Stimulated activated CD8-positive, alpha-beta memory T cell treated with anti-CD3 and anti-CD28 coated beads, Interleukin-4, amount 100 ng/mL, for 48 hours (primary cell): ENCODE measurements around the gene OR6C74.

Source experiments
- DNase-seq: peaks from one replicate; pipeline ENCODE4 v3.0.0-alpha.2; 2020

The OR6C74 gene

DNA sequence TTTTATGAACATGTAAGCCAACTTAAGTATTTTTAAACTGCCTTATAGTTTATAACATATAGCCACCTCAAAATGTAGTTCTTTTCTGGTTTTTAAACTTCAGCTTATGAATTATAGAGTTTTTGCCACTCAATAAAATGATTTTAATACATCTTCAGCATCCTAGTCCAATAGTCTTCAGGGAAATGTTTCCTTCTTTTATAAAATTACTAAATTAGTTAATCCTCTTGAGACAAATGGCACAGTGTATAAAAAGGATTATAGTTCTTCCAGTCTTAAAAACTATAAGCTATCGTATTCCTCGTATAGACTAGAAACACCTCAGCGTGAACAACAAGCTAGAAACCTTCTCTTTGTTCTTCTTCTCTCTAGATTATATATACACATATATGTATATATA is at the start of gene OR6C74:
Gene OR6C74, plus strand, starts transcription at position 301 of the 400 bp plus-strand sequence. CDS start 2,679 bp downstream, outside the sequence.
- no peak for DNase-seq

DNA sequence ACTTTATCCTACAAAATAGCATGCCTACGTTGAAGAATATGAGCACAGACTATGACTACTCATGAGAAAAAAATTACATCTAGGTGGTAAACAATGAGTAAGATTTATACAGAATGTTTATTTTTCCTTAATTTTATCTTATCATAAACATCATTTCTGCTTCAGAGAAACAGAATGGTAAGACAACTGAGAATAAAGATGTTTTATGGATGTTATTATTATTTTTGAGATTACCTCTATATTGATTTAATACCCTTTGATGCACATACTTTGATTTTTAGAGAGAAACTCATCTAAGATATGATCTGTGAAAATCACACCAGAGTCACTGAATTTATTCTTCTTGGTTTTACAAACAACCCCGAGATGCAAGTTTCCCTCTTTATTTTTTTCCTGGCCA is 23.7 kb upstream of the OR6C74 start, which contains the start of gene OR10A7:
Gene OR10A7, plus strand, starts transcription at position 301 of the 400 bp plus-strand sequence. Its CDS starts 0 bp downstream, at position 301.
- DNase-seq: no peak

DNA sequence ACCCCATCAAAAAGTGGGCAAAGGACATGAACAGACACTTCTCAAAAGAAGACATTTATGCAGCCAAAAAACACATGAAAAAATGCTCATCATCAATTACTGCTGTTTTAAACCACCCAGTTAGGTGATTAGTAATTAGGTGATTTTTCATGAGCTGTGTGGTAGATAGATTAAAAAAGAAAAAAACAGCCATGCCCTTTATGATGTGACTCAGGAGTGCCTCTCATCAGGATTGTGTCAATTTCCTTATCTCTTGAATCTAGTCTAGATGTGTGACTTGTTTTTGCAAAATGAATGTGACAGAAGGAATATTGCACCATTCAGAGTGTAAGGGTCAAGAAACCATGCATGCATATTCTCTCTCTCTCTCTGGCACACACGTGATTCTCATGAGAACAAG is 17.9 kb upstream of the OR6C74 start:
- DNase-seq: no peak

DNA sequence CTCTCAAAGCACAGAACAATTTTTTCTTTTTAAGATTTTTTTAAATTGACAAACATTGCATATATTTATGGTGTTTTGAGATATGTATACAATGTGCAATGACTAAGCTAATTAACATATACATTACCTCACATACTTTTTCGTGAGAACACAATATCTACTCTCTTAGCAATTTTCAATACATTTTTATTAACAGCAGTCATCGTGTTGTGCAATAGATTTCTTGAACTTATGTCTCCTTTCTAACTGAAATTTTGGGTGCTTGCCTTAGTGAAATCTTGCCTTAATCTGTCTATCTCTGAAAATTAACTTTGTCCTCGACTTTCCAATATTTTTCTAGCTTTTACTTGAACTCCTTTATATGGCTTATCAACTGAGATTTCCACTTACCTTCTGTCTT is 16.8 kb upstream of the OR6C74 start:
- DNase-seq: no peak

DNA sequence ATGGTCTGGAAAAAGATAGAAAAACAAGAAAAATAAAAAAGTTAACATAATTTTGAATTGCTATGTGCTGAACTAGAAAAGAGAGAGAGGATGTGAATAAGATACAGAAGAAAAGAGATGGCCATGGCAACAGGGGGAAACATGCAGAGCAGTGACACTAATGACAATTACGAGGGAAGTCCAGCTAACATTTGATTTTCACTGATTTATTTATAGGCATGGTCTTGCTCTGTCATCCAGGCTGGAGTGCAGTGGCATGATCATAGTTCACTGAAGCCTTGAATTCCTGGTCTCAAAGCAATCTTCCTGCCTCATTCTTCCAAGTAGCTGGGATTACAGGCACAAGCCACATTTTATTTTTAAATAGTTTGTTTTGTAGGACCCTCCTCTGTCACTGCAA is 1.8 kb downstream of the OR6C74 start:
- DNase-seq: no peak

DNA sequence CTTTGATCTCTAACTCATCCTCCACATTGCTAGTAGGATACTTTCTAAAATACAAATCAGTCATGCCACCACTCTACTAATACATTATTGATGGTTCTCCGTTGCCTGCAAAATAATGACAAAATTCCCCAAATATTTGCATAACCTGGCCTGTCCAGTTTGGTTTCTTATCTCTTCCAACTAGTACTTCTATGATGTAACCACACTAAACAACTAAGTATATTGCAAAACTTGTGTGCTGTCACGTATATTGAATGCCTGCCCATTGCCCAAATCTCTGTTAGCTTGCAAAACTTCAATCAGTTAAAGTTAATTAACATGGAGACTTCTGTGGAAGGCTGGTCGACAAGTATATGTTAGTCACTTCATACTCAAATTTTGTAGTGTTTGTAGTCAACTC is 6.5 kb downstream of the OR6C74 start:
- DNase-seq: no peak

DNA sequence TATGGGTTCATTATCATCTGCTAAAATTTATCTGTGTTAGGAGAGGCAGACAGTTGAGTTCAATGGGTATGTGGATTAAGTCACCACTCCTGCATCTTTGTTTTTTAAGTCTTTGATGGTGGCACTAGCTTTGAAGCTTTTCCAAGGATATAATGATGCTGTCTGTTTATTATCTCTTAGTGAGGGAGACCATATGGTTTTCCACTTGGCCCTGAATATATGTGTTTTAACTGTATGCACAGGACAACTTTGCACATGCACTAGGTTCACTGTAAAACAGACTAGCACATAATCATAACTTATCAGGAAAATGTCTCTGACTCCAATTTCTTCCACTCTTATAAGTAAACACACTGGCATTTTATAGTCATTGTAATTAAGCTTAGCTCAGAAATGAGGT is 8.9 kb downstream of the OR6C74 start:
- DNase-seq: no peak

DNA sequence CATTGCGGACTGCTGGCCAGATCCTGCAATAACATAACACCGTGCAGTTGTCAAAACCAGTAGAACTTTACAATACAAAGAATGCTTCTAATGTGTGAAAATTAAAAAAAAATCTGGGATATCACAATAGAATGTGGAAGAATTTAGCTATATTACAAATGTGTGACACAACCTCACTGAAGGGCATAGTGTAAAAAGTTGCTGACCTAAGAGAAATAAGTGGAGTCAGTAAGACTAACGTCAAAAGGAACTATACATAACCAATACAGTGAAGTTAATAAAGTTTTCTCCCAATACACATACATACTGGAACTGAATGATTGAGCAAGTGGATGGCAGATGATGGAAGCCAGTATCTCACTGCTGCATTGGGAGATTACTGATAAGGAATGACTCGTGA is 12.4 kb downstream of the OR6C74 start:
- DNase-seq: no peak

DNA sequence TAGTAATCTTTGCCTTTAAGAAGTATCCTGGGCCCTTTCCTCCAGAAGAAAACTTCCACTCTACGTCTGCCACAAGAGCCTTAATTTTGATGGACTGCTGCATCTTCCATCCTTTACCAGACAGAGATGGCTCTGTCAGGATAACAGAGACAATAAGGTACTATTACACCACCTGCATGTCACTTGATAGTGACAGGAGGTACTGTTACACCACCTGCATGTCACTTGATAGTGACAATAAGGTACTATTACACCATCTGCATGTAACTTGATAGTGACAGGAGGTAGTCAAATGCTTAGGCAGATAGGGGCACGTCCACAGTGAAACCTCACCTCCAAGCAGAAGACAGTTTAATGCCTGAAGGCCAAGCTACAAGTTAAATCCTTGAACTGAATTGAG is 13.9 kb downstream of the OR6C74 start:
- no peak for DNase-seq

DNA sequence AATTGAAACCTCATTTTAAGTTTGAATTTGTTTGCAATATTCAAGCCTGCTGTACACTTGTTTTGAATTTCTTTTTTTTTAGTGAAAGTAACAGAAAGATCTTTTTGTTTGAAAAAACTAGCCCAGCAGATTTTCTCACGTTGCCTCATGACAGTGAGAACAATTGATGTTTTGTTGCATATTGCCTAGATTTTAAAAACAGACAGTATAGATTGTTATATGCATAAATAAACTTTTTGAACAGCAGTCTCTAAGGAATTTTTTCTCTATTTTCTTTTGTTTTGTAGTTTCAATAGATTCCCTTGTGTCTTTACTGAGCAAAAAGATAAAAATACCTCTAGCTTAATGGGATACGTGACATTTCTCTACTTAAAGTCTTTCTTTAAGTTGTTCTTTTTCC is 36.6 kb downstream of the OR6C74 start:
- DNase-seq: no peak

DNA sequence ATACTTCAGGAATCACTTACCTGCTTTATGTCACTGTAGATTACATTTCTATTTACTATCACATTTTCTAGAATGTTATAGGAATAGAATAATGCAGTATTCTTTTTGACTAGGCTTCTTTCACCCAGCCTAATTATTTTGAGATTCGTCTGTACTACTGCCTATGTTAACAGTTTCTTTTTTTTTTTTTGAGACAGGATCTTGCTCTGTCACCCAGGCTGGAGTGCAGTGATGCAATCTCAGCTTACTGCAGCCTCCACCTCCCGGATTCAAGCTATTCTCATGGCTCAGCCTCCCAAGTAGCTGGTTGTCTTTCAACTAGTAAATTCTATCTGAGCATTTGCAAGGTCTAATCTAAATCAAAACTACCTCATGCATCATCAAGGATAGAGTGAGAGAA is 45.6 kb downstream of the OR6C74 start:
- no peak for DNase-seq
